ENCODE results near the gene VWC2. TPM values are rescaled to one million over a fixed set of nuclear protein-coding genes. Genes with fewer than 3 reads are reported as not detected.

Gene VWC2
- total RNA-seq, 2 experiments from 2014 or later = not detected

GRCh38 chr7:49894543-49894942, 121.1 kb downstream of the VWC2 start:
- no TSS peak for BruUV-seq (replicated peaks)
- H3K4me1 ChIP-seq (ENCODE audit: insufficient read depth, low read length, poor library complexity, severe bottlenecking) = peaks cover 3% of the 10 kb centered on the region
- H2AFZ ChIP-seq (ENCODE audit: low read length) = no peak overlapping the region
- intact Hi-C loops (cut with micrococcal nuclease; ENCODE audit: unreplicated experiment) = no loop called here
- no peaks in the 10 kb centered on the region for H3K9me3 ChIP-seq (ENCODE audit: low read length)
- H3K36me3 ChIP-seq (ENCODE audit: insufficient read depth, low read length) = no peaks in the 10 kb centered on the region
- ChIA-PET CTCF (ENCODE audit: unreplicated experiment) (no interaction called here), POLR2A (interaction anchor here (0.6 kb wide), 1 partner anchor 269 kb away, joined by 3 read pairs; no protein-coding TSS in a partner anchor)
- H4K20me1 ChIP-seq (ENCODE audit: insufficient read depth, low read length) = no peaks in the 10 kb centered on the region
- no peak overlapping the region for H3K4me2 ChIP-seq (ENCODE audit: low read length)
- no peak overlapping the region for H3K4me3 ChIP-seq (ENCODE audit: low read depth, low read length, poor library complexity, severe bottlenecking)
- H3K79me2 ChIP-seq (ENCODE audit: insufficient read depth, low read depth, low read length) = no peaks in the 10 kb centered on the region
- H3K9me2 ChIP-seq (ENCODE audit: insufficient read depth, low read length) = no peaks in the 10 kb centered on the region
- no peak for DNase-seq (ENCODE audit: low spot score)
- TF ChIP-seq CTCF (conservative IDR thresholded peaks at IDR 0.05; ENCODE audit: low read length) (no peak), EZH2phosphoT487 (IDR thresholded peaks at IDR 0.05; ENCODE audit: borderline replicate concordance, low read depth, low read length) (no peak)
- no peak overlapping the region for H3K27ac ChIP-seq (ENCODE audit: low read depth, low read length, poor library complexity, severe bottlenecking)

- Histone ChIP-seq H3K9me2 (ENCODE audit: insufficient read depth, low read length) (no peaks in the 10 kb centered on the region), H3K4me1 (ENCODE audit: insufficient read depth, low read length, poor library complexity, severe bottlenecking) (no peaks in the 10 kb centered on the region), H3K36me3 (ENCODE audit: insufficient read depth, low read length) (no peaks in the 10 kb centered on the region), H3K4me2 (ENCODE audit: low read length) (no peak overlapping the region), H2AFZ (ENCODE audit: low read length) (no peak overlapping the region), H4K20me1 (ENCODE audit: insufficient read depth, low read length) (no peaks in the 10 kb centered on the region; the same call in 1 of the 2 replicates), H3K27ac (ENCODE audit: low read depth, low read length, poor library complexity, severe bottlenecking) (no peak overlapping the region), H3K9me3 (ENCODE audit: low read length) (no peaks in the 10 kb centered on the region), H3K4me3 (ENCODE audit: low read depth, low read length, poor library complexity, severe bottlenecking) (no peak overlapping the region), H3K79me2 (ENCODE audit: insufficient read depth, low read depth, low read length) (no peaks in the 10 kb centered on the region)
- TF ChIP-seq EZH2phosphoT487 (IDR thresholded peaks at IDR 0.05; ENCODE audit: borderline replicate concordance, low read depth, low read length) (no peak), CTCF (conservative IDR thresholded peaks at IDR 0.05; ENCODE audit: low read length) (no peak)
- ChIA-PET POLR2A (interaction anchor here (0.6 to 0.7 kb wide), 2 partner anchors 935 to 1175 kb away, joined by 3 to 4 read pairs; no protein-coding TSS in a partner anchor), CTCF (ENCODE audit: unreplicated experiment) (no interaction called here)
- DNase-seq (ENCODE audit: low spot score) = no peak
- no TSS peak for BruUV-seq (replicated peaks)
- intact Hi-C loops (cut with micrococcal nuclease; ENCODE audit: unreplicated experiment) = no loop called here
These were observed 138.5 kb downstream of the VWC2 start for GRCh38 chr7:49911909-49912308.

GRCh38 chr7:49926720-49927119, 153.3 kb downstream of the VWC2 start:
- H3K27ac ChIP-seq (ENCODE audit: low read depth, low read length, poor library complexity, severe bottlenecking) = no peak overlapping the region
- ChIA-PET POLR2A (no interaction called here), CTCF (ENCODE audit: unreplicated experiment) (no interaction called here)
- no peaks in the 10 kb centered on the region for H3K79me2 ChIP-seq (ENCODE audit: insufficient read depth, low read depth, low read length)
- no TSS peak for BruUV-seq (replicated peaks)
- no peaks in the 10 kb centered on the region for H3K36me3 ChIP-seq (ENCODE audit: insufficient read depth, low read length)
- H3K9me3 ChIP-seq (ENCODE audit: low read length) = peaks cover 5% of the 10 kb centered on the region; the same call in 1 of the 2 replicates
- no peak overlapping the region for H2AFZ ChIP-seq (ENCODE audit: low read length)
- no peak overlapping the region for H3K4me3 ChIP-seq (ENCODE audit: low read depth, low read length, poor library complexity, severe bottlenecking)
- no peaks in the 10 kb centered on the region for H4K20me1 ChIP-seq (ENCODE audit: insufficient read depth, low read length)
- no peak for DNase-seq (ENCODE audit: low spot score)
- H3K4me1 ChIP-seq (ENCODE audit: insufficient read depth, low read length, poor library complexity, severe bottlenecking) = no peaks in the 10 kb centered on the region
- H3K4me2 ChIP-seq (ENCODE audit: low read length) = no peak overlapping the region
- TF ChIP-seq CTCF (conservative IDR thresholded peaks at IDR 0.05; ENCODE audit: low read length) = no peak
- TF ChIP-seq EZH2phosphoT487 (IDR thresholded peaks at IDR 0.05; ENCODE audit: borderline replicate concordance, low read depth, low read length) = no peak
- intact Hi-C loops (cut with micrococcal nuclease; ENCODE audit: unreplicated experiment) = no loop called here
- no peaks in the 10 kb centered on the region for H3K9me2 ChIP-seq (ENCODE audit: insufficient read depth, low read length)
